HG02973 (cell line): Measurements from ENCODE around the gene SUPT5H.
A peak's percentile ranks its signal among the peaks of the same experiment; 100 is the strongest.
"Not testable (repeated sequence)": the region's sequence is repeated elsewhere in the genome, so short reads cannot be mapped to it uniquely, and the experiment has no call there.

Source experiments
- ATAC-seq: cut with Tn5 transposase; IDR thresholded peaks from one replicate; pipeline ENCODE4 v1.9.1; 2021; ENCODE audit warnings: moderate library complexity; ENCODE audit not compliant: unreplicated experiment

The SUPT5H gene

DNA sequence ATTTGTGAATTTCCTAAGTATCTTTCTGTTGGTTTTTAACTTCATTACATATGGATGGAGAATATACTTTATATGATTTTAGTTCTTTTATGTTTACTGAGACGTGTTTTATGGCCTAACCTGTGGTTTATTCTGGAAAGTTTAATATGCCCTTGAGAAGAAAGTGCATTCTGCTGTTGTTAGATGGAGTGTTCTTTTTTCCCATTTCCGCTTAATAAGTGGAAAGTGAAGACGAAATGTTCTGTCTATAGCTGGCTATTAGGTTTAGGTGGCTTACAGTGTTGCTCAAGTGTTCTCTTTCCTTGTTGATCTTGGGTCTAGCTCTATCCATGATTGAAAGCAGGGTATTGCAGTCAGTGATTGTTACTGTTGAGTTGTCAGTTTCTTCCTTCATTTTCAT lies 18.0 kb downstream of the SUPT5H start:
- no peak for ATAC-seq

- no peak for ATAC-seq
Observed at GRCh38 chr19:39465956-39466747, 20.8 kb downstream of the SUPT5H start.

DNA sequence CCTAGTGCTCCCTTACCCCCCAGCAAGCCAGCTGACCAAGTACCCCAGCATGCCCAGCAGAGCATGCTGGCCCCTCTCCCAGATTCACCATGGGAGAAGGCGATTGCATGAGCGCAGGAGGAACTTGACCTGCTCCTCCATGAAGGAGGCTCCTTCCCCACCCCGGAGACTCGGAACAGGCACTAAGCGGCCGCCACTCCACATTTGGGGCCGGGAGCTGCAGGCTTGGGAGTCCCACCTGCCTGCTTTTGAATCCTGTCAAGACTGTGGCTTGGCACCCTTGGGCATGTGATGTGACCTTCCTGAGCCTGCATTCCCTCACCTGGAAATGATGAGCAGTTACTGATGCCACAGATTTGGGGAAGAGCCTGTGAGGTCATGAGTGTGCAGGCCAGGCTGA lies 22.6 kb downstream of the SUPT5H start:
- ATAC-seq, result no peak

- ATAC-seq, result no peak
Observed at GRCh38 chr19:39469036-39469435, 23.7 kb downstream of the SUPT5H start.

- no peak for ATAC-seq
Observed at GRCh38 chr19:39469567-39469966, 24.2 kb downstream of the SUPT5H start.

GRCh38 chr19:39470724-39471339 lies 25.4 kb downstream of the SUPT5H start:
- no peak for ATAC-seq

DNA sequence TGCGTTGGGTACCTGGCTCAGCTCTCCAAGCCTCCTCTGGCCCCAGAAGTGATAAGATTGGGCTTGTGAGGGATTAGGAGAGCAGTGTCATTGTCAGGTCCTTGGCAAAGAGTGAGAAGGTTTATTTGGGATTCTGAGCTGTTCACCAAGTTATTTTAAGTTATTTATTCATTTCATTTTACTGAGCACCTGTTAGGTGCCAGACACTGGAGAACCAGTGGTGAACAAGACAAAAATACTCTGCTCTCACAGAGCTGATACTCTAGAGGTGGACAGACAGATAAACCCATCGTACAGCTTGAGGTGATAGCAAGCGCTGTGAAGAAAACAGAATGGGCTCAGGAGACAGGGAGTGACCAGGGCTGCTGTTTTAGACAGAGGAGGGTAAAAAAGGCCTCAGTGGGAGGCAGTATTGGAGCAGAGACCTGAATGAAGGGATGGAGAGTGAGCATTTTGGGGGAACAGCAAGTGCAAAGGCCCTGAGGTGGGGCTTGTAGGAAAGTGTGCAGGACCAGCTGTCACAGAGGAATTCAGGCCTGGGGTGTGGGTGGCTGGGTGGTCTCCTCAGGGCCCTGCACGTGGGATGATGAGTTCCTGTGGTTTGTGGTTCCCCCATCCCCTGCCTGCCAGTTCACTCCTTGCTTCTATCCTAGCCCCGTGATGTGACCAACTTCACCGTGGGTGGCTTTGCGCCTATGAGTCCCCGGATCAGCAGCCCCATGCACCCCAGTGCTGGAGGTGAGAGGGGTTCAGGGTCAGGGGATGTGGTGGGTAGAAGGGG lies 26.6 kb downstream of the SUPT5H start:
- no peak for ATAC-seq

DNA sequence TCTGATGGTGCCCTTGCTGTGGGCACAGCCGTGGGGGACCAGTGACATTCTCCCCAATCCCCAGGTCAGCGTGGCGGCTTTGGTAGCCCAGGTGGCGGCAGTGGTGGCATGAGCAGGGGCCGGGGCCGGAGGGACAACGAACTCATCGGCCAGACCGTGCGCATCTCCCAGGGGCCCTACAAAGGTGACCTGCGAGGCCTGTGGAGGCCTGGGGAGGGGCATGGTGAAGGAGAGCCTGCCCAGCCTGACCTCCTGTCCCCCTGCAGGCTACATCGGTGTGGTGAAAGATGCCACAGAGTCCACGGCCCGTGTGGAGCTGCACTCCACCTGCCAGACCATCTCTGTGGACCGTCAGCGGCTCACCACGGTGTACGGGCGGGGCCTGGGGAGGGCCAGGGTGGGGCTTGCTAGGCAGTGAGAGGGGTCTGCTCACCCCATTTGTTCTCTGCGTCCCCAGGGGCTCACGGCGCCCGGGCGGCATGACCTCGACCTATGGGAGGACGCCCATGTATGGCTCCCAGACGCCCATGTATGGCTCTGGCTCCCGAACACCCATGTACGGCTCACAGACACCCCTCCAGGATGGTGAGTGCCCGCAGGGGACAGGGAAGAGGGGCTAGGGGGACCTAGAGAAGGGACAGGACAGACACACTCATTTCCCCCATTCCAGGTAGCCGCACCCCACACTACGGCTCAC lies 27.5 kb downstream of the SUPT5H start:
- no peak for ATAC-seq

- ATAC-seq, result no peak
Observed at GRCh38 chr19:39473443-39473960, 28.1 kb downstream of the SUPT5H start.

- ATAC-seq, result no peak
Observed at GRCh38 chr19:39474139-39474620, 28.8 kb downstream of the SUPT5H start.

DNA sequence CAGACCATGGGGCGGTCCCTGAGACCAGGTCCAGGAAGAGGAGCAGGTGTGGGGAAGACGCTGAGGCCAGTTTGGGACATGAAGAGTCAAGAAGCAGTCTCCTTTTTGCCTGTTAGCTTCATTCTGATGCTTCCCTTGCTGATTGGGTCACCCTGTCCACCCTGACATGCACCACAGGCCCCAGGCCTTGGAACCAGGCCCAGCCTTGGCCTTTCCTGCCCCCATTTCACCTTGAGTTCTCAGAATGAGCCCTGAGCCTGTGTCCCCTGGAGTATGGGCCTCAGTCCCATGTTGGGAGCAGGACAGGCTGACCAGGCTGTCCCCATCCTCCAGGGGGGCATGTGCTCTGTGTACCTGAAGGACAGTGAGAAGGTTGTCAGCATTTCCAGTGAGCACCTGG lies 30.4 kb downstream of the SUPT5H start:
- no peak for ATAC-seq

DNA sequence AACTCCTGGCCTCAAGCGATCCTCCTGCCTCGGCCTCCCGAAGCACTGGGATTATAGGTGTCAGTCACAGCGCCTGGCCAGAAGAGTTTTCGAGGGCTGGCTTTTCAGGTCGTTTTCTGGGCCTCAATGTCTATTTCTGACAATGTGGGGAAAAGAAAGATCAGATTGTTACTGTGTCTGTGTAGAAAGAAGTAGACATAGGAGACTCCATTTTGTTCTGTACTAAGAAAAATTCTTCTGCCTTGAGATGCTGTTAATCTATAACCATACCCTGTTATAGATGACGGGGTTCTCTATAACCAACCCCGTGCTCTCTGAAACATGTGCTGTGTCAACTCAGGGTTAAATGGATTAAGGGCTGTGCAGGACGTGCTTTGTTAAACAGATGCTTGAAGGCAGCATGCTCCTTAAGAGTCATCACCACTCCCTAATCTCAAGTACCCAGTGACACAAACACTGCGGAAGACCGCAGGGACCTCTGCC lies 34.0 kb downstream of the SUPT5H start:
- ATAC-seq, result not testable (repeated sequence)

GRCh38 chr19:39479916-39480315 lies 34.5 kb downstream of the SUPT5H start:
- no peak for ATAC-seq

- ATAC-seq, result peak; percentile 89
Observed at GRCh38 chr19:39480337-39481228, 35.2 kb downstream of the SUPT5H start, which contains the start of gene TIMM50. Gene TIMM50 (plus strand): TSS chr19:39480838. CDS start chr19:39480854, 16 bp downstream.

- ATAC-seq, result peak; percentile 13
Observed at GRCh38 chr19:39481229-39481545, 35.8 kb downstream of the SUPT5H start.

DNA sequence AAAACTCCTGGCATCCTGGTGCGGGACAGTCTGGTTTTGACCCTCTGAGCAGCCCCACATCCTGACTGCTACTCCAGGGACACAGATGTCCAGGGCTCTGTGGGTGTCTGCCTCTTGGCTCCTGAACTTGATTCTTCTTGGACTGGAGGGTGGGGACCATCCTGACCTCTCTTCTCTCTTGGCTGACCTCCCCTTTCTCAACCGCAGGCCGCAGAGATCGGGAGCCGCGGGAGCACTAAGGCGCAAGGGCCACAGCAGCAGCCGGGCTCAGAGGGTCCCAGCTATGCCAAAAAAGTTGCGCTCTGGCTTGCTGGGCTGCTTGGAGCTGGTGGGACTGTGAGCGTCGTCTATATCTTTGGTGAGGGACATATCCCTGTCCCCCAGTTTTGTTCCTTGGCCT lies 36.3 kb downstream of the SUPT5H start:
- no peak for ATAC-seq

DNA sequence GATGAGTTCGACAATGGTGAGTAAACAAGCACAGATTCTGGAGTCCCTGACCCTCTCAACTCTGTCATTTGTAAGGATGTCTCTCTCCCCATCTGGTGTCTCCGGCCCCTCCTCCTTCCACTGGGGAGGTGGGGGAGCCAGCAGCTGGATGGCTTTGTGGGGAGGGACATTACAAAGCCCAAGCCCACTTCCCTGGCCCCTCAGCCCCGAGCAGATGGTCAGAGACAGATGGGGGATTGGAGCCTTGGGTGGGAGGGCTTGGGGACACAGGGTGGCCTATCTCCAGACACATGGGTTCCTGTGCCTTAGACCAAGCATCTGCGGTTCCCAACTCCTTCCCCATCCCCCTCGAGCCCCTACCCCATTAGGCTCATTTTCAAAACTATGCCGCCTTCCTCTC lies 37.8 kb downstream of the SUPT5H start:
- ATAC-seq, result no peak

- no peak for ATAC-seq
Observed at GRCh38 chr19:39489756-39490155, 44.4 kb downstream of the SUPT5H start.

- ATAC-seq, result no peak
Observed at GRCh38 chr19:39492225-39492624, 46.8 kb downstream of the SUPT5H start.

- no peak for ATAC-seq
Observed at GRCh38 chr19:39492788-39493187, 47.4 kb downstream of the SUPT5H start.
